Muscle layer of colon (tissue), 2 donors: ENCODE data around the gene LOX.

Experiments used
- H3K27ac ChIP-seq: one replicate; pipeline ENCODE4 v1.7.0; 2013; ENCODE audit warnings: low read depth, mild to moderate bottlenecking, low read length, moderate library complexity
- H3K27me3 ChIP-seq, 2 donors: one replicate each; pipeline ENCODE4 v1.7.0; 2013; ENCODE audit warnings: low read length in 2 of 2, mild to moderate bottlenecking in 2 of 2; ENCODE audit not compliant: insufficient read depth in 2 of 2, control insufficient read depth in 1 of 2
- H3K36me3 ChIP-seq: one replicate; pipeline ENCODE4 v1.7.0; 2013; ENCODE audit warnings: mild to moderate bottlenecking, low read length; ENCODE audit not compliant: insufficient read depth
- H3K4me1 ChIP-seq: one replicate; pipeline ENCODE4 v1.7.0; 2013; ENCODE audit warnings: mild to moderate bottlenecking, low read length; ENCODE audit not compliant: insufficient read depth
- H3K4me3 ChIP-seq, 2 donors: one replicate each; pipeline ENCODE4 v1.7.0; 2013; ENCODE audit warnings: low read length in 2 of 2, low read depth in 1 of 2, mild to moderate bottlenecking in 1 of 2, moderate library complexity in 1 of 2
- H3K9ac ChIP-seq: one replicate; pipeline ENCODE4 v1.7.0; 2013; ENCODE audit warnings: low read length
- H3K9me3 ChIP-seq: one replicate; pipeline ENCODE4 v1.7.0; 2013; ENCODE audit warnings: mild to moderate bottlenecking, low read length
- donor health status: abdominal sarcoma.
- donor health status: Adenocarcinoma of cecum.

The LOX gene

DNA sequence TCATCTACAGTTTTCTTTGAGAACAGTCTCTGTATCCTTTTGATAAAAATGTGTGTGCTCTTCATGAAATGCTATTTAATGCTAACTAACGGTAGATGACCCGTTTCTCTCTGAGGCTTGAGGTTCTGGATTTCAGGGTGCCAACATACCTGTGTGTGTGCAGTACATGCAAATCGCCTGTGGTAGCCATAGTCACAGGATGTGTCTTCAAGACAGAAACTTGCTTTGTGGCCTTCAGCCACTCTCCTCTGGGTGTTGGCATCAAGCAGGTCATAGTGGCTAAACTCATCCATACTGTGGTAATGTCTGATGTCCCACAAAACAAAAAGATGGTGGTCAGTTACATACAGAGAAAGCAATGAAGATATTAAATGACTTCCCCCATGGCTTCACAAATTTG, 4.2 kb downstream of the LOX start:
- Histone ChIP-seq H3K9ac (no peak overlapping the region), H3K27me3 (no peaks in the 10 kb centered on the region), H3K4me3 (no peak overlapping the region), H3K9me3 (no peaks in the 10 kb centered on the region), H3K36me3 (no peaks in the 10 kb centered on the region), H3K4me1 (peaks cover 4% of the 10 kb centered on the region), H3K27ac (no peak overlapping the region)

DNA sequence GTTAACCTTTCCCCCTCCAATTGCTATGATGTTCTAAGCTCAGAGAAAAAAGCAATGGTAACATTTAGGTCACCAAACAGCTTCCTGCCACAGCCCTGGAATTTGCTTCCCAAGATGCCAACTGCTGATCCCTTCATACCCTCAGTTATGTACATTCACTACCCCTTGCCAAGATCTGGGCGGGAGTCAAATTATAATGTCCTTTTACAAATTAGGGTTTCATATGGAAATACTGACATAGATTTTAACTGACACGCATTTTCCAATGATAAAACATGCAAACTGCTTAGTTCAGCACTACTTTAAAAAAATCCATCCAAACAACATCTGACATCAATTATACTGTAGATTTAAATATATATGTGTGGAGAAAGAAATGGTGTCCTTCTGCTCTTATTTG, 5.0 kb downstream of the LOX start:
- no peaks in the 10 kb centered on the region for H3K36me3 ChIP-seq
- no peaks in the 10 kb centered on the region for H3K9me3 ChIP-seq
- no peaks in the 10 kb centered on the region for H3K27me3 ChIP-seq
- no peak overlapping the region for H3K4me3 ChIP-seq
- H3K9ac ChIP-seq: no peak overlapping the region
- no peak overlapping the region for H3K27ac ChIP-seq
- H3K4me1 ChIP-seq: no peaks in the 10 kb centered on the region

DNA sequence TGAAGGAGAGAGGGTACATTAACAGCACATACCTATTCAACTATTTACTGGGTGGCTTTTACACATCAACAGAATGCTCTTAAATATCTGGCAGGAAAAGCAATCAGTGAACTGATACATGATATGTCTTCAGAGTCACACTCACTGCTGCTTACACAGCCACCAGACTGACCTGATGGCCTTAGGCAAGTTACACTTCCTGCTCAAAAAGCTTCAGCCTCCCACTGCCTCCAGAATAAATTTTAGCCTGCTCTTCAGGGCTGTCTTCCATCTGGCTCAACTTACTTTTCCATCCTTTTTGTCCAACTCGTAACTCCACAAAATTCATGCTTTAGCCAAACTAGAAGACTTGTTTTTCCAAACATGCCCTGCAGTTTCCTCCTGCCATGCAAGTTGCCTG, 10.7 kb downstream of the LOX start:
- no peaks in the 10 kb centered on the region for H3K4me1 ChIP-seq
- no peak overlapping the region for H3K27ac ChIP-seq
- H3K4me3 ChIP-seq: no peak overlapping the region
- no peaks in the 10 kb centered on the region for H3K36me3 ChIP-seq
- no peak overlapping the region for H3K9ac ChIP-seq
- no peaks in the 10 kb centered on the region for H3K9me3 ChIP-seq
- H3K27me3 ChIP-seq: no peaks in the 10 kb centered on the region

DNA sequence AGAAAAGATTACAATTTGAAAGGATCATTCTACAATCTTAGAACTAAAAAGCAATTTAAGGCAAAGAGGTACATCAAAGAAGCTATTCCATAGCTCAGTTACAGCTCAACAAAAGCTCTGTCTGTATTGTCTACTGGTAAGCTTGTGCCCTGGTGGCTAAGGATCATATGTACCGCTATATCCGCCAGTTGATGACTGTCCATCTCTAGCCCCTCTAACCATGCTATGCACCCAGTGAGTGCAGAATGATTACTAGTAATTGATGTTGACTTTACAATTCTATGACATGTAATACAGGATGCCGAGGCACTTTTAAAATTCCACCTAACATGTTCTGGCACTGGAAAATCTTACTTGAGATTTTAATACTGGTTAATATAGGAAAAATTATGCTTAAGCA, 13.1 kb downstream of the LOX start:
- H3K27me3 ChIP-seq: no peaks in the 10 kb centered on the region
- H3K4me1 ChIP-seq: no peaks in the 10 kb centered on the region
- H3K9me3 ChIP-seq: no peaks in the 10 kb centered on the region

DNA sequence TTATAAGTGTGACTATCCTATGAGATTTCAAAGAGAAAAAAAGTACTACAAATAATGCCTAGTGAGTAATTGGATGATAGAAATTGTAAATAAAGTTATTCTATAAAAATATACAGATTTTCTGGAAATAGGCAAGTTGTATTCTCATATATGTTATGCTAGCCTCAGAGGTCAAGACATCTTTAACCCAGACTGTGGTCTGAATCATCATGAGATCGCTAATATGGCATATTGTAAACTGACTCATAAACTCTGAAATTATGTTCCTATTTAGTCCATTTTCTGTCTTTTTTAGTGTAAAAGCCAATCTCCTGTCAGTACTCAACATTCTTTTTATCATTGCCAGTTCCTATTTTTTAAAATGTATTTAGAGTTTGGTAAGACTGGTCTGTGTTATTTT, 14.2 kb downstream of the LOX start:
- no peaks in the 10 kb centered on the region for H3K4me1 ChIP-seq
- no peaks in the 10 kb centered on the region for H3K27me3 ChIP-seq
- no peaks in the 10 kb centered on the region for H3K9me3 ChIP-seq
- H3K27ac ChIP-seq: no peak overlapping the region
- no peak overlapping the region for H3K9ac ChIP-seq
- no peak overlapping the region for H3K4me3 ChIP-seq
- no peaks in the 10 kb centered on the region for H3K36me3 ChIP-seq

More for the DNA sequence above, 13.1 kb downstream of the LOX start:
- Histone ChIP-seq H3K9ac (no peak overlapping the region), H3K36me3 (no peaks in the 10 kb centered on the region), H3K4me3 (no peak overlapping the region), H3K27ac (no peak overlapping the region)

DNA sequence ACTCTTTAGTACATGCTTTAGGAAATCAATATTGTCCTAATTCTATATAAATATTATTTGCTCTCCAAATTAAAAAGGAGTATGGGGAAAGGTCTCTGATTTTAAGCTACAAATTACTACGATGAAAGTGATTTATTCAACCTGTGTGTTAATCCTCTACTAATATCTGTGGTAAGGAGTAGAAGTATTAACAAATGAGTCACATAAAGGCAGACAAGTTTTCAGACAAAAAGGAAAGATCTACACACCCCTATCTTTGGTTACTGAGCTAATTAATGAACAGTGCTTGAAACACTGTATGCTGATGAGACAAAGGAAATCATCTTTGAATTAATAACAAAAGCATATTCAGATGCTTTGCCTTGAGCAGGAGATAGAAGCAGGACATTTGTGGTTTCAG, 15.9 kb downstream of the LOX start:
- no peaks in the 10 kb centered on the region for H3K27me3 ChIP-seq
- no peaks in the 10 kb centered on the region for H3K36me3 ChIP-seq
- no peak overlapping the region for H3K27ac ChIP-seq
- H3K9me3 ChIP-seq: no peaks in the 10 kb centered on the region
- no peaks in the 10 kb centered on the region for H3K4me1 ChIP-seq
- H3K4me3 ChIP-seq: no peak overlapping the region
- H3K9ac ChIP-seq: no peak overlapping the region

DNA sequence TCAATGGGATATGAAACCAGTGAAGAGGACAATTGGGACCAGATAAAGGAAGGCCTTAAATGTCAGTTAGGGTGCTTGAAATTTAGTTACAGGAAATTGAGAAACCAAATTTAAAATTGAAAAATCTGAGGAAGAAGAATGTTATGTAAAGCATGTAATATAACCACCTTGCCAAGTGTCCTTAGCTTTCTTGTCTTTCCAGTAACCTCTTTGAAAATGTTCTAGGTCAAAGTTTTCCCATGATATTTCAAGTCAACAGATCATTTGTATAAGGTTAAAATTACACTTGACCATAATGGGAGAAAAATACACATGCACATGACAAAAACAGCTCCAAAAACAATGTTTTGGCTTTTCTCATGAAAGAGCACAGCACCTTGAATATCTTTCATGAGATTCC, 21.1 kb downstream of the LOX start:
- no peaks in the 10 kb centered on the region for H3K36me3 ChIP-seq
- no peaks in the 10 kb centered on the region for H3K27me3 ChIP-seq
- no peak overlapping the region for H3K9ac ChIP-seq
- no peak overlapping the region for H3K27ac ChIP-seq
- H3K4me3 ChIP-seq: no peak overlapping the region
- H3K9me3 ChIP-seq: no peaks in the 10 kb centered on the region
- H3K4me1 ChIP-seq: no peaks in the 10 kb centered on the region

DNA sequence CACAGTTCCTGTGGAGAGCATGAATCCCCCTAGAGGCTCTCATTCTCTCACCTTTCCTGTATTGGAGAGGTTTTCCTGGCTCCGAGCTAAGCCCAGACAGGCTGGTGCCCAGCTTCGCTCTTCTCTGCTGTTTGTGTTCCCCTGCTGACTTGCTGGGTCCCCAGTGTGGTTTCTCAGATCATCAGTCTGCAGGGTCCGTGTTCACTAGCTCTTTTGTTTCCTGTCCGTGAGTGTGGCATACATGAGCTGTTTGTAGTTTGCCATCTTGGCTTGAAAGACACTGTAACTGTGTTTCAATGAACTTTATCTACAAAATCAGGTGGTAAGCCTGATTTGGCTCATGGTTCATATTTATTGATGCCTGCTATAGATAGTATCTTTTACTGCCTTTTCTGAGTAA, 23.8 kb downstream of the LOX start:
- Histone ChIP-seq H3K27ac (no peak overlapping the region), H3K4me3 (no peak overlapping the region), H3K36me3 (no peaks in the 10 kb centered on the region)

DNA sequence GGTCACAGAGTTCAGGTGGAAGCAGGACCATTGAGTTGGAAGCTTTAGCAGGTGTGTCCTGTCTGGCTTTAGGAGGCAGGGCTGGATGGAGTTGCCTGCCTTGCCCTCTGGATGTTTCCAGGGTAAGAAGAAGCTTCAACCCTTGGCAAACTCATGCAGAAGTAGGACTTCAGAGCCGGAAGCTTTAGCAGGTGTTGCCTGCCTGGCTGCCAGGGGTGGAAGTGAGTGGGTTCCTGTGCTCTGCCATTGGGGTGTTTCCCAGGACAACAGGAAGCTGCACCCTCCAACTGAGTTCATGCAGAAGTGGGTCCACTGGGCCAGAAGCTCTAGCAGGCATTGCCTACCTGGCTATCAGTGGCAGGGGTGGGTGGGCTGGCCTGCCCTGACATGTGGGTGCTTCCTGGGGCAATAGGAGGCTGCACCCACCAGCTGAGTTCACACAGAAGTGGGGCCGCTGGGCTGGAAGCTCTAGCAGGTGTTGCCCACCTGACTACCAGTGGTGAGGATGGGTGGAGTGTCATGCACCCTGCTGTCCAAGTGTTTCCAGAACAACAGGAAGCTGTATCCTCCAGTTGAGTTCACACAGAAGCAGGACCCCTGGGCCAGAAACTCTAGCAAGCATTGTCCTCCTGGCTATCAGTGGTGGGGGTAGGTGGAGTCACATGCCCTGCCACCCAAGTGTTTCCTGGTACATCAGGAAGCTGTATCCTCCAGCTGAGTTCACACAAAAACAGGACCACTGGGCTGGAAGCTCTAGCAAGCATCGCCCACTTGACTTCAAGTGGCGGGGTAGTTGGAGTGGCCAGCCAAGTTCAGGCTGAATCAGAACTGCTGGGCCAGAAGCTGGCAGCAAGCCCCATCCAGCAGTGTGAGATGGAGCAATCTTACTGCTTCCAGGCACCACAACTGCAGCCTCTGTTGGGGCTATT, 24.6 kb downstream of the LOX start:
- H3K27me3 ChIP-seq: no peaks in the 10 kb centered on the region
- no peaks in the 10 kb centered on the region for H3K36me3 ChIP-seq
- H3K4me3 ChIP-seq: no peak overlapping the region
- no peaks in the 10 kb centered on the region for H3K9me3 ChIP-seq
- H3K9ac ChIP-seq: no peak overlapping the region
- no peak overlapping the region for H3K27ac ChIP-seq
- H3K4me1 ChIP-seq: no peaks in the 10 kb centered on the region

More for the DNA sequence above, 23.8 kb downstream of the LOX start:
- H3K9ac ChIP-seq: no peak overlapping the region
- no peaks in the 10 kb centered on the region for H3K27me3 ChIP-seq
- no peaks in the 10 kb centered on the region for H3K4me1 ChIP-seq
- no peaks in the 10 kb centered on the region for H3K9me3 ChIP-seq

DNA sequence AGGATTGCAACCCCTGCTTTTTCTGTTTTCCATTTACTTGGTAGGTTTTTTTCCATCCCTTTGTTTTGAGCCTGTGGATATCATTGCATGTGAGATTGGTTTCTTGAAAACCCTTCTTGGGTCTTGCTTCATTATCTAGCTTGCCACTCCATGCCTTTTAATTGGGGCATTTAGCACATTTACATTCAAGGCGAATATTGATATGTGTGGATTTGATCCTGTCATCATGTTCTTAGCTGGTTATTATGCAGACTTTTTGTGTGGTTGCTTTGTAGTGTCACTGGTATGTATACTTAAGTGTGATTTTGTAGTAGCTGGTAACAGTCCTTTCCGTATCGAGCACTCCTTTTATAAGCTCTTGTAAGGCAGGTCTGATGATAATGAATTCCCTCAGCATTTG, 26.5 kb downstream of the LOX start:
- no peak overlapping the region for H3K27ac ChIP-seq
- H3K4me1 ChIP-seq: no peaks in the 10 kb centered on the region
- H3K9me3 ChIP-seq: no peaks in the 10 kb centered on the region
- no peak overlapping the region for H3K9ac ChIP-seq
- H3K27me3 ChIP-seq: no peaks in the 10 kb centered on the region
- H3K4me3 ChIP-seq: no peak overlapping the region
- no peaks in the 10 kb centered on the region for H3K36me3 ChIP-seq

DNA sequence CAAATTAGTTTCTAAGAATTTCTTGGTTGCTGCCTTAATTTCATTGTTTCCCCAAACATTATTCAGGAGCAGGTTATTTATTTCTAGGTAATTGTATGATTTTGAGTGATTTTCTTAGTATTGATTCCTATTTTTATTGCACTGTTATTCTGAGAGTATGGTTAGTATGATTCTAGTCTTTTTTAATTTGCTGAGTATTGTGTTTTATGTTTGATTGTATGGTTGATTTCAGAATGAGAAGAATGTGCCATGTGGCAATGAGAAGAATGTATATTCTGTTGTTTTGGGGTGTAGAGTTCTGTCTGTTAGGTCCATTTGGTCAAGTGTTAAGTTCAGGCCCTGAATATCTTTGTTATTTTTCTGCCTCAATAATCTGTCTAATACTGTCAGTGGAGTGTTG, 27.1 kb downstream of the LOX start:
- Histone ChIP-seq H3K27ac (no peak overlapping the region), H3K36me3 (no peaks in the 10 kb centered on the region), H3K9me3 (no peaks in the 10 kb centered on the region), H3K9ac (no peak overlapping the region), H3K4me3 (no peak overlapping the region), H3K4me1 (no peaks in the 10 kb centered on the region), H3K27me3 (no peaks in the 10 kb centered on the region)
